ENCODE data around the gene CTNNA3.
"Not testable (repeated sequence)": the region's sequence is repeated elsewhere in the genome, so short reads cannot be mapped to it uniquely, and the experiment has no call there.

Gene CTNNA3

GRCh38 chr10:67452892-67453291, 243.1 kb downstream of the CTNNA3 start:
- H3K27ac ChIP-seq (ENCODE audit: low read depth, low read length), result no peak overlapping the region
- no peaks in the 10 kb centered on the region for H3K36me3 ChIP-seq (ENCODE audit: control insufficient read depth, insufficient read depth, low read length)
- H3K9ac ChIP-seq (ENCODE audit: low read length), result no peak overlapping the region
- H3K4me1 ChIP-seq (ENCODE audit: control insufficient read depth, insufficient read depth, low read length), result no peaks in the 10 kb centered on the region
- H3K27me3 ChIP-seq (ENCODE audit: control insufficient read depth, insufficient read depth, low read length), result no peaks in the 10 kb centered on the region
- H3K9me3 ChIP-seq (ENCODE audit: control insufficient read depth, insufficient read depth, low read depth, low read length), result 0 out of 2 replicates have a peak, but pooled peaks cover 5% of the 10 kb centered on the region
- H3K4me3 ChIP-seq (ENCODE audit: low read depth, low read length), result no peak overlapping the region

DNA sequence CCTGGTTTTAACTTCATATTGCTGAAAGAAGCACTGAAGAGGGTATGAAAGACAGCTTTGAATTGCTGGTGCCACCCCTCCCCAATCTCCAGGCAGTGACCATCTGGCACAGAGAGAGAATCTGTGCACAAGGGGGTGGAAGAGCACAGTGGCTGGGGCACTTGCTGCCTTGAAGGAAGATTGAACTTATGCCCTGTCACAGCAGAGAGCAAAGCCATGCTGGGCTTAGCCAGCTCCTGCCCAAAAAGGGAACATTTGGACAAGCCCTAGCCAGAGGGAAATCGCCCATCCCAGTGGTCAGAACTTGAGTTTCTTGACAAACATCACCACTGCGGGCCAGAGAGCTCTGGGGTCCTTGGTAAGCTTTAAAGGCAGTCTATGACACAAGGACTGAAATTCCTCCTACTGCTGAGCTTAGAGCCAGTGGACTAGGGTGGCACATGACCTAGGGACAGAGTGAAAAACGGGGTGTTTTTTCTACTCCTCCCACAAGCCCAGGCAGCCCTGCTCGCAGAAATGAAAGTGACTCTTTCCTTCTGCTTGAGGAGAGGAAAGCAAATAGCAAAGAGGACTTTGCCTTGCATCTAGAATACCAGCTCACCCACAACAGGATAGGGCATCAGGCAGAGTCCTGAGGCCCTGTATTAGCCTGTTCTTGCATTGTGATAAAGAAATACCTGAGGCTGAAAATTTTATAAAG, 257.2 kb downstream of the CTNNA3 start:
- Histone ChIP-seq H3K9me3 (ENCODE audit: control insufficient read depth, insufficient read depth, low read depth, low read length) (no peaks in the 10 kb centered on the region), H3K4me3 (ENCODE audit: low read depth, low read length) (no peak overlapping the region), H3K9ac (ENCODE audit: low read length) (no peak overlapping the region), H3K27ac (ENCODE audit: low read depth, low read length) (no peak overlapping the region), H3K27me3 (ENCODE audit: control insufficient read depth, insufficient read depth, low read length) (no peaks in the 10 kb centered on the region), H3K4me1 (ENCODE audit: control insufficient read depth, insufficient read depth, low read length) (0 out of 2 replicates have a peak, but pooled peaks cover 4% of the 10 kb centered on the region), H3K36me3 (ENCODE audit: control insufficient read depth, insufficient read depth, low read length) (no peaks in the 10 kb centered on the region)

- 0 out of 2 replicates have a peak, but pooled peaks cover 4% of the 10 kb centered on the region for H3K4me1 ChIP-seq (ENCODE audit: control insufficient read depth, insufficient read depth, low read length)
- H3K27me3 ChIP-seq (ENCODE audit: control insufficient read depth, insufficient read depth, low read length), result no peaks in the 10 kb centered on the region
- H3K9ac ChIP-seq (ENCODE audit: low read length), result no peak overlapping the region
- H3K27ac ChIP-seq (ENCODE audit: low read depth, low read length), result no peak overlapping the region
- H3K4me3 ChIP-seq (ENCODE audit: low read depth, low read length), result no peak overlapping the region
- H3K9me3 ChIP-seq (ENCODE audit: control insufficient read depth, insufficient read depth, low read depth, low read length), result no peaks in the 10 kb centered on the region
- H3K36me3 ChIP-seq (ENCODE audit: control insufficient read depth, insufficient read depth, low read length), result no peaks in the 10 kb centered on the region
Measured at GRCh38 chr10:67433276-67433675, 262.7 kb downstream of the CTNNA3 start.

- Histone ChIP-seq H3K9me3 (ENCODE audit: control insufficient read depth, insufficient read depth, low read depth, low read length) (peaks cover 17% of the 10 kb centered on the region; the same call in 1 of the 2 replicates), H3K9ac (ENCODE audit: low read length) (no peak overlapping the region), H3K36me3 (ENCODE audit: control insufficient read depth, insufficient read depth, low read length) (no peaks in the 10 kb centered on the region), H3K4me1 (ENCODE audit: control insufficient read depth, insufficient read depth, low read length) (peaks cover 18% of the 10 kb centered on the region), H3K27me3 (ENCODE audit: control insufficient read depth, insufficient read depth, low read length) (no peaks in the 10 kb centered on the region), H3K27ac (ENCODE audit: low read depth, low read length) (no peak overlapping the region), H3K4me3 (ENCODE audit: low read depth, low read length) (no peak overlapping the region)
Measured at GRCh38 chr10:67402620-67403019, 293.4 kb downstream of the CTNNA3 start.

GRCh38 chr10:67401711-67402110, 294.3 kb downstream of the CTNNA3 start:
- Histone ChIP-seq H3K4me3 (ENCODE audit: low read depth, low read length) (peak overlapping the region; percentile 22), H3K36me3 (ENCODE audit: control insufficient read depth, insufficient read depth, low read length) (no peaks in the 10 kb centered on the region), H3K27me3 (ENCODE audit: control insufficient read depth, insufficient read depth, low read length) (no peaks in the 10 kb centered on the region), H3K4me1 (ENCODE audit: control insufficient read depth, insufficient read depth, low read length) (peaks cover 18% of the 10 kb centered on the region), H3K9ac (ENCODE audit: low read length) (no peak overlapping the region), H3K9me3 (ENCODE audit: control insufficient read depth, insufficient read depth, low read depth, low read length) (peaks cover 17% of the 10 kb centered on the region; the same call in 1 of the 2 replicates), H3K27ac (ENCODE audit: low read depth, low read length) (no peak overlapping the region)

DNA sequence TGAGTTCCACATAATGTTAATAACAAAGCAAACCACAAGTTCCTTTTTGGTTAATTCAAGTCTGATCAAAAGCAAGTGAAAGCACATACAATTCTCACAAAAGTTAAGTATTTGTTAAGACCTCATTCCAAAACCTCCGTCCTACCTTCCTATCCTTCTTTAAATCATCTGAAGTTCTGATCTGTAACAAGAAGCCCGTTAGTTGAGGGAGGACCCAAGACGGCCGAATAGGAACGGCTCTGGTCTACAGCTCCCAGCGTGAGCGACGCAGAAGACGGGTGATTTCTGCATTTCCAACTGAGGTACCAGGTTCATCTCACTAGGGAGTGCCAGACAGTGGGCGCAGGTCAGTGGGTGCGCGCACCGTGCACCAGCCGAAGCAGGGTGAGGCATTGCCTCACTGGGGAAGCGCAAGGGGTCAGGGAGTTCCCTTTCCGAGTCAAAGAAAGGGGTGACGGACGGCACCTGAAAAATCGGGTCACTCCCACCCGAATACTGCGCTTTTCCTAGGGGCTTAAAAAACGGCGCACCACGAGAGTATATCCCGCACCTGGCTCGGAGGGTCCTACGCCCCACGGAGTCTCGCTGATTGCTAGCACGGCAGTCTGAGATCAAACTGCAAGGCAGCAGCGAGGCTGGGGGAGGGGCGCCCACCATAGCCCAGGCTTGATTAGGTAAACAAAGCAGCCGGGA, 309.0 kb downstream of the CTNNA3 start:
- Histone ChIP-seq H3K4me3 (ENCODE audit: low read depth, low read length) (peak overlapping the region; percentile 71), H3K4me1 (ENCODE audit: control insufficient read depth, insufficient read depth, low read length) (peaks cover 14% of the 10 kb centered on the region), H3K9ac (ENCODE audit: low read length) (peak overlapping the region; percentile 63)
- H3K27ac ChIP-seq (ENCODE audit: low read depth, low read length); H3K9me3 ChIP-seq (ENCODE audit: control insufficient read depth, insufficient read depth, low read depth, low read length); H3K27me3 ChIP-seq (ENCODE audit: control insufficient read depth, insufficient read depth, low read length); H3K36me3 ChIP-seq (ENCODE audit: control insufficient read depth, insufficient read depth, low read length): not testable (repeated sequence)

DNA sequence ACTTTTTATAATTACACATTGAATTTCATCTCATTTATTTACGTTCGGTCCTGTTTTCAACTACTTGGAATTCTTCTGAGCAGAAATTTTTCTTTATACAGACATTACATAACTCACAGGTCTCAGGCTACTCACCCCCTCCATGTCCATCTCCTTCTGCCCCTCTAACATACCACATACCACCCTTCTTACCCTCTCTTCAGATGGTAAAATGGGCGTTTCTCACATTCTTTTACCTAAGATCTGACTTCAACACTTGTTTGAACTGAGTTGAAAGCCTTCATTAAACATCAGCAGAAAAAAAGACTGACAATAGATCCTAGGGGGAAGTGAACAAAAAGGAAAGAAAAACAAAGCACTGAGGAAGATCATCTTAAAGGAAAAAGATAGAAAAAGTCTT, 309.7 kb downstream of the CTNNA3 start:
- Histone ChIP-seq H3K27ac (ENCODE audit: low read depth, low read length) (no peak overlapping the region), H3K36me3 (ENCODE audit: control insufficient read depth, insufficient read depth, low read length) (no peaks in the 10 kb centered on the region), H3K9ac (ENCODE audit: low read length) (no peak overlapping the region), H3K4me3 (ENCODE audit: low read depth, low read length) (peak overlapping the region; percentile 71; the same call in 1 of the 2 replicates), H3K27me3 (ENCODE audit: control insufficient read depth, insufficient read depth, low read length) (no peaks in the 10 kb centered on the region), H3K4me1 (ENCODE audit: control insufficient read depth, insufficient read depth, low read length) (peaks cover 14% of the 10 kb centered on the region), H3K9me3 (ENCODE audit: control insufficient read depth, insufficient read depth, low read depth, low read length) (no peaks in the 10 kb centered on the region)

GRCh38 chr10:67385566-67385965, 310.4 kb downstream of the CTNNA3 start:
- no peaks in the 10 kb centered on the region for H3K27me3 ChIP-seq (ENCODE audit: control insufficient read depth, insufficient read depth, low read length)
- no peak overlapping the region; the same call in 1 of the 2 replicates for H3K4me3 ChIP-seq (ENCODE audit: low read depth, low read length)
- H3K4me1 ChIP-seq (ENCODE audit: control insufficient read depth, insufficient read depth, low read length), result peaks cover 14% of the 10 kb centered on the region
- H3K9me3 ChIP-seq (ENCODE audit: control insufficient read depth, insufficient read depth, low read depth, low read length), result no peaks in the 10 kb centered on the region
- no peak overlapping the region for H3K27ac ChIP-seq (ENCODE audit: low read depth, low read length)
- no peak overlapping the region for H3K9ac ChIP-seq (ENCODE audit: low read length)
- no peaks in the 10 kb centered on the region for H3K36me3 ChIP-seq (ENCODE audit: control insufficient read depth, insufficient read depth, low read length)

GRCh38 chr10:67385089-67385488, 310.9 kb downstream of the CTNNA3 start:
- H3K27me3 ChIP-seq (ENCODE audit: control insufficient read depth, insufficient read depth, low read length), result no peaks in the 10 kb centered on the region
- no peak overlapping the region for H3K4me3 ChIP-seq (ENCODE audit: low read depth, low read length)
- no peak overlapping the region for H3K27ac ChIP-seq (ENCODE audit: low read depth, low read length)
- no peak overlapping the region for H3K9ac ChIP-seq (ENCODE audit: low read length)
- no peaks in the 10 kb centered on the region for H3K9me3 ChIP-seq (ENCODE audit: control insufficient read depth, insufficient read depth, low read depth, low read length)
- no peaks in the 10 kb centered on the region for H3K36me3 ChIP-seq (ENCODE audit: control insufficient read depth, insufficient read depth, low read length)
- peaks cover 14% of the 10 kb centered on the region for H3K4me1 ChIP-seq (ENCODE audit: control insufficient read depth, insufficient read depth, low read length)

DNA sequence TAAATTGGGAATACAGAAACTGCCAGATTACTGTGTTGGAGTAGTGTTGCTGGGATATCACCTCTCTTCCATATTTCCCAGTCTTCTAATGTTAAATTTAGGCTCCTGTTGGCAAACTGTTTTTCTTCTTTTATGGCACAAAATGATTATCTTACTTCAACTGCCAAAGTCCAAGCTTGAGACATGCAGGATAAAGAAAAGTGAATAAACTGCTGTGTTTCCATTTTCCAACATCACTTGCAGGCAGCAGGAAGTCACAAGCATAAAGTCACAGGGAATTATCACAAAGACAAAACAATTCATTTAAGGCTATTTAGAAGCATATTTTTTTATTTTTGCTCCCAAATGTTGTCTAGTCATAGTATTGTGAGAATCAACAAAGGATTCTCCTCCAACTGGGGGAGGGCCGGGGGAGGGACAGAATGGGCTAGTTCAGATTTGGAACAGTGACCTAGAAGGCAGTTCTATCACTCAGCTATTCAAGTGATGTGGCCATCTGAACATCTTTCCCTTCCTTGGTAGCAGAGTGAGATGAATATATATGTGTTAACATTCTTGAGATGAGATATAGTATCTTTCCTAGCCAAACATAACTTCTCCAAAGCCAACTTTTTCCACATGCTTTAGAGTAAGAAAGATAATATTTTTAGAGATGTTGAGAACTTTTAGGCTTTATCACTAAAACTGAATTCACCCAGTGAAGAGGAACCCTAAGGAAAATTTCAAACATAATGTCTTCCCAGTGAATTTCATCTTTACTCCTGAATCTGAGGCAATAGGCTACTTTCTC, 364.7 kb downstream of the CTNNA3 start:
- Histone ChIP-seq H3K36me3 (ENCODE audit: control insufficient read depth, insufficient read depth, low read length) (no peaks in the 10 kb centered on the region), H3K27ac (ENCODE audit: low read depth, low read length) (no peak overlapping the region), H3K27me3 (ENCODE audit: control insufficient read depth, insufficient read depth, low read length) (no peaks in the 10 kb centered on the region), H3K4me3 (ENCODE audit: low read depth, low read length) (no peak overlapping the region), H3K9me3 (ENCODE audit: control insufficient read depth, insufficient read depth, low read depth, low read length) (no peaks in the 10 kb centered on the region), H3K4me1 (ENCODE audit: control insufficient read depth, insufficient read depth, low read length) (peaks cover 4% of the 10 kb centered on the region; the same call in 1 of the 2 replicates), H3K9ac (ENCODE audit: low read length) (no peak overlapping the region)

Measured in HUES6 (cell line).